LNCAP (cell line): ENCODE data around the gene FNIP2.

Experiments
- CTCF ChIP-seq: fragments of 450-650 bp; IDR thresholded peaks from 2 replicates; pipeline ENCODE4 v1.5.1; 2017; ENCODE audit warnings: mild to moderate bottlenecking

The FNIP2 gene

GRCh38 chr4:158875026-158875425, 106.2 kb downstream of the FNIP2 start:
- no peak for TF ChIP-seq CTCF

GRCh38 chr4:158875455-158875854, 106.6 kb downstream of the FNIP2 start:
- no peak for TF ChIP-seq CTCF

DNA sequence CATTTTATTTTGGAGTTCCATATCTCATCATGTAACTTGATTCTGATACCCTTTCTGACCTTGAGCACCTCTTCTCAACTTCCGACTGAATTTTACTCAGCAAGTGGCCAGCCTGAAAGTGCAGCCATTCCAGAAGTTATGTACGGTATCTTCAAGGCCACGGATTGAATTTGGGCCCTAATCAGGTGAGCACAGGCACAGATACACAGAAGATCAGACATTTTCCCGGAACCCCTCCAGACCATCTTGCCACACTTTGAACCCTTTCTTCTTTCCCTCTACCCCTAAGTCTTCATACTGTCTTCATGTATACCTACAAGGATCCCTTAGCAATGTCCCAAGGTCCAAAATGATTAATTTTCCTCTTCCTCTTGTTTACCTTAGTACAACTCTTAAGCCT, 108.2 kb downstream of the FNIP2 start:
- TF ChIP-seq CTCF = no peak

DNA sequence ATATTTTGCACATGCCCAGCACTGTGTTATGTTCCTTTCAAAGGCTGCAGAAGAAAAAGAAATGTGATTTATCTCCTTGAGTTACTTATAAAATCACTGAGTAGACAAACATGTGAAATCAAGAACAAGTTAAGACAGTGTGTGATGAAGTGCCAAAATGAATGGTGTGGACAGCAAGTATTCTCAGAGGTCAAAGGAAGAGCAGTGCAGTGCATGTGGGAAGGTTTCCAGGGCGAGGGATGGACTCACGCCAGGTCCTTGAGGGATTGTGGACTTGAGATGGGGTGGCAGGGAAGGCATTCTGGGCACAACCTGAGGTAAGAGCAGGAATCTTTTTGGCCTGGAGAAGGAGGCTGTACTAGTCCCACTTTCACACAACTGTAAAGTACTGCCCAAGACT, 115.5 kb downstream of the FNIP2 start:
- no peak for TF ChIP-seq CTCF

GRCh38 chr4:158885564-158885963, 116.7 kb downstream of the FNIP2 start:
- no peak for TF ChIP-seq CTCF

DNA sequence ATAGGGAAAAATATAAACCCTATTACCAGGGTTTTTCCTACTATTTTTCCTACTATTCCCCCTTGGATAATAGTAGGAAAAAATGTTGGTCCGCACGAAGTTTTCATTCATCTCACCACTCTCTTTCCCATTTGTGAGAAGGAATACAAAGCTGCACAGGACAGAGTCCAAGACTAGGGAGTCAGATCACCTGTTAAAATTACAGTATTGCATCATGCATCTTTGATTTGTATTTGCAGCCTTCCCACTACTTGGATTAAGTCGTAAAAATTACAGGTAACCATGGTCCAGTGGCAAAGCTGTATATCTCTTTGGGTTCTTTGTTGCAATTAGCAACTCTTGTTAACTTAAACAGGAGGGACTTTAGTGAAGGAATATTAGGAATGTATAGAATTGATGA, 121.5 kb downstream of the FNIP2 start:
- TF ChIP-seq CTCF = no peak

DNA sequence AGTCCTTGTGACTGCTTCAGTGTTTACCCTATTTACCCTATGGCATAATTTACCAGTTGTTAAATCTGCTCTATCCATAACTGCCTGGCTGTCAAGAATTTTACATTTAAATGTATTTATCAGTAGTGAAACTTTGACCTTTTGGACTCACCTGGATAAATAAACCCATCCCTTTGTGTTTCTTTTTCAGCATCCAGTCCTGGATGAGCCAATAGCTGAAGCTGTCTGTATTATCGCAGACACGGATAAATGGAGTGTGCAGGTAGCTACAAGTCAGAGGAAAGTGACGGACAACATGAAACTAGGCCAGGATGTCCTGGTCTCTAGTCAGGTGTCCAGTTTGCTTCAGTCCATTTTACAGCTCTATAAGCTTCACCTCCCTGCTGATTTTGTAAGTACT, 122.4 kb downstream of the FNIP2 start:
- no peak for TF ChIP-seq CTCF

DNA sequence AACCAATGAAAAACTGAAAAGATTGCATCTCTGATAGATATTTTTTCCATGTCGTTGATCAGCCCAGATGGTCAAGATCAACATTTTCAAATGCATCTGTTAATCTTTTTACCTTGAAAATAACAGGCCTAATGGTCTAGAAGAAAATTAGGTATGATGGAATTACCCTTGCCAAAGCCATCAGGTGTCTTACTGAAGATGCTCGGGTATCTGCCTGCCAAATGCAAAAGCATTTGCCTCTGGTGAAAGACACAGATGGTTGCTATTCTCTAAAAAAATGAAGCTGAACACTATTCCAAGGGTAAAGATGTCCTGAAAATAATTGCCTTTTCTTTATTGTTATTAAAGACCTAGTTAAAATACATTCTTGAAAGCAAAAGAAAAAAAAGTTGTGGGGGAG, 126.0 kb downstream of the FNIP2 start:
- no peak for TF ChIP-seq CTCF
